Activated T-helper 9 cell treated with anti-CD3 and anti-CD28 coated beads, Interleukin-2, amount 50 U/mL, for 16 hours (primary cell): ENCODE results near the gene PRL.

Source experiments
- DNase-seq: peaks from one replicate; pipeline ENCODE4 v3.0.0-alpha.2; 2020; ENCODE audit warnings: low read depth

Gene PRL

GRCh38 chr6:22294301-22294700, 2.5 kb downstream of the PRL start:
- no peak for DNase-seq

- no peak for DNase-seq
These were observed 6.8 kb downstream of the PRL start for GRCh38 chr6:22290045-22290444.

DNA sequence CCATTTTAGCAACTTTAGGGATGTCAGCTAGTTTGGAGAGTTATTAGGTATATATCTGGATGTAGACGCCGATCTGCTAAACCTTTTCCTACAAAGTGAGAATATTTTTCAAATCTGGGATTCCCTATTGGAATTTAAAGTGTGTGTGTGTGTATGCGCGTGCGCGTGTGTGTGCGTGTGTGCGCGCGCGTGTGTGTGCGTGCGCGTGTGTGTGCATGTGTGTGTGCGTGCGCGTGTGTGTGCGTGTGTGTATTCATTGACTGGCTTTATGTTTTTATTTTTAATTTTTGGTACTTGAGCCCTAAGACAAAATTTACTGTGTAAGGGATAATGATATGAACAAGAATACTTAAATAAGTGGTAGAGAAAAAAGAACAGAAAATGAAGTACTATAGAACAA, 8.1 kb downstream of the PRL start:
- DNase-seq = no peak

DNA sequence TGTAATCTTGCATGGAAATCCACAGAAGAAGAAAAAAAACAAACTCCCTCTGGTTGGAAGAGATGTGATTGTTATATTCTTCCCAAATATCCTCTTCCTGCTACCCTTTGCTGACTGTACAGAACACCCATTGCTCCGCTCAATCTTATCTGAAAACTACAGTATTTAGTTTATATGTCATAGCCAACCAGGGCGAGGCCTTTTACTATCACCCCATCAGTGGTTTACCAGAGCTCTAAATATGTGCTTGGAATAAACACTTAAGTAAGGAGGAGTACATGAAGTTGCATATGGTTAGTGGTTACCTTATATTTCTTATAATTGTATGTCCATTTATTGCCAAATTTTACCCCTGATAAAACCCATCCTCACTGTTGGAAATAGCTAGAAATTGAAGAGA, 12.2 kb downstream of the PRL start:
- DNase-seq = no peak

- no peak for DNase-seq
These were observed 15.3 kb downstream of the PRL start for GRCh38 chr6:22281341-22282085.

DNA sequence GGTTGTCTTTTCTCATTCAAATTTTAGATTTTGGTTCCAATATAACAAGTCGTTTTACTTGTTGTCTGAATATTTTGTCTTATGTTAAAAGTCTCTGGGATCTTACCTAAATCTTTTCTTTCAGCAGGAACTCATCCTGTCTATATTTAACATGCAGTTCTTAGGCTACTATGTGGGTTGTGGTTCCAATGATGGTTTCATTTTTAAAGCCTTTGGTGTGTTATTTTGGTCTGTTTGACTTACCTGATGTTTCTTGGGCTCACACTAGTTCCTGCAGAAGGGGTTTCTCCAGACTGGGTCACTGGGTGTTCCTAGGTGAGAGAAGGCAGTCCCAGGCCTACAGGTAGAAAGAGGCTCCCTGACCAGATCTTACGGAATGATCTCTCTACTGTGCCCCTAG, 17.4 kb downstream of the PRL start:
- no peak for DNase-seq

GRCh38 chr6:22271081-22271480, 25.8 kb downstream of the PRL start:
- DNase-seq = no peak

DNA sequence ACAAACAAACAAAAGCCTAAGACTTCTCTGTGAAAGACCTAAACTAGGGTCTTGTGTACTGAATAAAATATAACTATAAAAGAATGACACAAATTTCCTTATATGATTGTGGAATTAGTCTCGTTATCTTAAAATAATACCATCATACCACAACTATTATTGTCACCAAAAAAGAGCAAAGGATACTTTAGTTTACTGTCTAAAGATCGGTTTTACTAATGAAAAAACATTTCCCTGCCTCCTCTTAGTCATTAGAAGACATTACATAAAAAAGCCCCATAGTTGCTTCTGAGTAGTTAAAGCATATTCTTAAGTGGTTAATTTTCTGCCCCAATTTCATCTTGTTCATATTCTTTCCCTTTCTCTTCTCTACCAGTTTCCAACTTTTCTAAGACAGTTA, 33.1 kb downstream of the PRL start:
- DNase-seq = no peak

- DNase-seq = no peak
These were observed 42.0 kb downstream of the PRL start for GRCh38 chr6:22254886-22255285.

DNA sequence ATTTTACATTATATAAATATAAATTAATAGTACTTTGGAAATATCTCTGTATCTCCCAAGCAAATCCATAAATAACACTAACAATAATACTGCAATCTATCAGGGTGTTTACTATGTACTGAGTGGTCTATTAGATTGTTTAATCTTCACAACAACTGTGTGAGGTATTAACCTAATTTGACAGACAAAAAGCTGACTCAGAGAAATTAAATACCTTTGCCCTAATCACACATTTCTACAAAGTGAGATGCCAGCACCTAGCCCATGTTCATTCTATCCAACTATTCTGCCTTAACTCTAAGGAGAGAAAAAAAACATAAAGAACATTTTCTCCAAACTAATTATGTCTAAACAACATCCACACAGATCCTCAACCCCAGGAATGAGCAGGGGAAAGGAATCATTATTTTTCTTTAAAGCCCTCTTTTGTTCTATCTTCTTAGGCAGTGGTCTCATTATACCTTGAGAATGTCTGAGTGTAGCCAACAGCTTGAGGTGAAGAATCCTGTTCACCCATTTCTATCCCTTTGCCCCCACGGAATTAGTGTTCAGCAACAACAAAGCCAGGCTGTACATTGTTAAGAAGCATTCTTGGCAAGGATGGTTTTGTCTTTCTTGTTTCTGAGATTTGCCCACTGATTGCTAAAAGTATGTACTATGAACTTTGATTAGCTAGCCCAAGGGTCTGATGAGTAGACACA, 42.7 kb downstream of the PRL start:
- no peak for DNase-seq

DNA sequence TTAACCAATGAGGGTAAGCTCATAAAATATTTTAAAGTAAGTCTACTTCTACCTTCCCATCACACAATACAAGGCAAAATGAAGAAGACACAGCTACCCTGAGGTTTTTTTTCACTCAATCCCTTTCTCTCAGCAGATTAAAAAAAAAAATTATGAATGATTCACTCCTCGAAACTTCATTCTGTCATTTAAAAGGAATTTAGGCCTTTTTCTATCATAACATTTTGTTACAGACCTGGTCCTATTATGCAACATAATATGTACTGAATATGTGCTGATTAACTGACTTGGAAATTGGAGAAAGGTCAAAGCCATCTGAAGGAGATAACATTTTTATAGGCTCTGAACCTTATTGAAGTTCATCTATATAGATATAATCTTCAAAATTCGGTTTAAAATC, 45.5 kb downstream of the PRL start:
- DNase-seq = no peak

DNA sequence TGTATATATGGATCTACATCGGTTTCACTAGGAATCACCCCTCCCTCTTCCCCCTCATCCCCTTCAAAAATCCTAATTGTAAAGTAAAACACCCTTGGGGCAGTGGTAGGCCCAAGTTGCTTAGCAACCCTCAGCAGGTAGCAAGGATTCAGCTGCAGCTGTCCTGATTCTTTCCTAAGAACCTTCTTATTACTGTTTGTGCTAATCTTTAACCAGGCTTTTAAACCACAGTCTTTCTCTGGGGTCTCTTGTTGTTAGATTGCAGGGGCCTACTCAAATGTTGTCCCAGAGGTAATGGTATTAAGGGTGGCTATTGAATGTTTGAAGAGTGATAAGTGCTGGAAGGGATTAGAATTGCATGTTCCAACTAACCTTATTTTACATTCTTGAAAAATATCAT, 46.4 kb downstream of the PRL start:
- DNase-seq = no peak

DNA sequence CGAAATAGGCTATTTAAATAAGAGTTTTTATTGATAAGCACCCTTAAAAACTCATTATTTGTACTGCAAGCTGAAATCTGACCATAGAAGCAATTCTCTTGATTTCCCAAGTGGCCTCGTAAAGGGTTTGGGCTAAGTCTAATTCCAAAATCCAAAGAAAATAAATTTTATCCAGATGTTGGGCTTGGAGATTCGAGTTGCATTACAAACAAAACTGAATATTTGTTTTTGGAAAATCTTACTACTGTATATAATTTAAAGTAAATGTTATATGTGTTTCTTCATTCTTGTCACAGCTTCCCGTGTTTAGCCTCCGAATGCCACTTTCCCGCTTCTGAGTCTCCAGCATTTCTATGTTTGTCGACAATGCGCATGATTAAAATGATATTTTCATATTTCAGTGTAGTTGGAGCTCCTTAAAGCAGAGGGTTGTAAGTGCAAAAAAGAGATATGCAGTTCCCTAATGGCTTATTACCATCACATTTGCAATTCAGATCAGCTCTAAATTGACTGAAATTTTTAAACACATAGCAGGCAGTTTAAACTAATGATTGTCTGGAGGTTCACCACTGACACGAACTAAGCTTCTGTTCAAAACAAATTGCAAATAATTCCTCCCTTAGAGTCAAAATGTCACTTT, 47.0 kb downstream of the PRL start:
- no peak for DNase-seq

GRCh38 chr6:22248513-22249308, 48.1 kb downstream of the PRL start:
- DNase-seq = no peak

DNA sequence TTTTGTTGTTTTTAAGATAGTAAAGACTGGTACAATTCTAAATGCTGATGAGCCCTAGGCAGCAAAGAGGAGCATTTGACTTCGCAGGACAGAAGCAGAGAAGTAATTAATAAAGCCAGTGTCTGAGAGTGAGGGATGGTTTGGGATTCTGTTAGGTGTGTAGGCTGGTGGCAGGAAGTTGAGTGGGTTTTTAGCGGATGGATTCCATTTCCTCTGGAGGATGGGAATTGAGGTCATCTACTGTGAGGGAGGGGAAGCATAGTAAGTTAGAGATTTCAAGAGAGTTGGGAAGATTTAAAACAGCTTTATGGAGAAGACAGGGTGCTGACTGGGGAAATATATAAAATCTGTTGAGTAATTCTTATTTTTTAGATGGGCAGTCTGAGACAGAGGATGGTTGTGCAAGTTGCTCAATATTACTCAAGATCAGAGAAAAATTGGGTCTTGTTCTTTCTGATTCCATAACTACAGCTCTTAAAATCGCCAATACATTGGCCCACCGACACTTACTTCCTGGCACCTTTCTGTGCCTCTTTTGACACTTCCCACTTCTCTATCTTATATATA, 48.8 kb downstream of the PRL start:
- no peak for DNase-seq

DNA sequence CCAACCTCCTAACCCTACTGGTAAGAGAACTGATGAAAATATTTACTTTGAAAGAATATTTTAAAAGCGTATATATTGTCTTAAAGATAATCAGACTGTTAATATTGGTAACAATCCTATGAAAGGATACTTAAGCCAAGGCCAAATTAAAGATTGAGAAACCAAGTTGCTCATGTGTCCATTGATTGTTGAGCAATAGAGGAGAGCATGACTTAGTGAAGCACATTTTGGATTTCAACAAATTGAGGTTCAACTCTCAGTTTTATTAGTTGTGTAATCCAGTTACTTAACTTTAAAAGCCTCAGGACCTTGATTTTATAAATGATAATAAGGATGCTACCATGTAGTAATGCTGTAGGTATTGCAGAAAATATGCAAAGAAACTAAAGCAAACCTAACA, 56.8 kb downstream of the PRL start:
- no peak for DNase-seq

DNA sequence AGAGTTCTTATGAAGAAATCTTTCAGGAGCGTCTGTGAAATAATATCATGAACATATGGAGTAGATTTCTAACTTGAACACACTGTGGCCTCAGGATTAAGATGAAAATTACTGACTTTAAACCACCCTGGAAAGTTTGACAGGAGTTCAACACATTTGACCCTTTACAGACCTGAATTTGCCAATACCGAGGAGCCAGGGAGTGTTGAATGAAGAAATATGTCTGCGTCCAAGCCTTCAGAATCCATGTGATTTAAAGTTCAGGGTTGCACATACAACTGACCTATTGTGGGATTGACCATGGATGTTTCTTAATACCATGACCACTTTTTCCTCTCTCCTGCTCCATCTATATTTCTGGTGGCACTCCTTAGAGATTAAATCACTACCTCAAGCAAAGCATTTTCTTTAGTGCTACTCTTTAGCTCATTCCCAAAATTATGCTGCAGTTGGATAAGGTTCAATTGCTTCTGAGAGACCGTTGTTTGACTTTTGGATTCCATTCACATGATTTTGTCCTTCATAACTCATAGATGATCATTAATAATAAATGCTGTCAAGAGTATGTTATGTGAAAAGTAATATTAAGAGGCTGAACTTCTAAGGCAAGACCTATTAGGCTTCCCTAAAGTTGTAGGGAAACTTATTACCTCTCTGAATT, 57.4 kb downstream of the PRL start:
- no peak for DNase-seq

- DNase-seq = no peak
These were observed 58.0 kb downstream of the PRL start for GRCh38 chr6:22238861-22239260.

GRCh38 chr6:22237526-22237925, 59.3 kb downstream of the PRL start:
- DNase-seq = no peak
